Naive thymus-derived CD4-positive, alpha-beta T cell (primary cell): ENCODE data around the gene PEDS1. TPM values are rescaled to one million over a fixed set of nuclear protein-coding genes. Genes with fewer than 3 reads are reported as not detected.
"Not testable (repeated sequence)": the region's sequence is repeated elsewhere in the genome, so short reads cannot be mapped to it uniquely, and the experiment has no call there.

Experiments used
- ATAC-seq: fragments of 150-1000 bp; cut with Tn5 transposase; 2 replicates; pipeline ENCODE4 v1.10.0; 2021; ENCODE audit warnings: mild to moderate bottlenecking, moderate library complexity
- CTCF ChIA-PET: fragments of 350-600 bp; sonication (Branson Sonifier 250); formaldehyde crosslinking; loops from one replicate; lab custom pipeline; 2021; ENCODE audit warnings: antibody characterized with exemption; lab: Charles Lee
- POLR2A ChIA-PET: fragments of 350-600 bp; sonication (Branson Sonifier 250); formaldehyde crosslinking; loops from one replicate; lab custom pipeline; 2021; ENCODE audit warnings: antibody characterized with exemption, inconsistent platforms; lab: Charles Lee
- DNase-seq, 9 donors: peaks; one replicate each; pipeline versions ENCODE4 v3.0.0 to v3.0.0-alpha.2; 2020 to 2022; ENCODE audit warnings: mixed read lengths in 1 of 9
- H3K27ac ChIP-seq: one replicate; pipeline ENCODE4 v1.7.0; 2013; ENCODE audit warnings: mild to moderate bottlenecking, low read depth, low read length, moderate library complexity
- H3K27me3 ChIP-seq, 2 donors: one replicate each; pipeline ENCODE4 v1.7.0; 2013; ENCODE audit warnings: low read length in 2 of 2, mild to moderate bottlenecking in 2 of 2, moderate library complexity in 2 of 2; ENCODE audit not compliant: control insufficient read depth in 2 of 2, insufficient read depth in 2 of 2
- H3K36me3 ChIP-seq, 3 experiments: 1 replicate in 2 of 3; 2 replicates in 1 of 3; pipeline ENCODE4 v1.7.0; 2013; ENCODE audit warnings: low read length in 3 of 3, mild to moderate bottlenecking in 3 of 3, moderate library complexity in 1 of 3; ENCODE audit not compliant: insufficient read depth in 3 of 3, control insufficient read depth in 2 of 3
- H3K4me1 ChIP-seq, 2 donors: one replicate each; pipeline ENCODE4 v1.7.0; 2013; ENCODE audit warnings: low read length in 2 of 2, mild to moderate bottlenecking in 2 of 2, moderate library complexity in 1 of 2; ENCODE audit not compliant: control insufficient read depth in 2 of 2, insufficient read depth in 2 of 2
- H3K4me3 ChIP-seq: 2 replicates; pipeline ENCODE4 v1.7.0; 2013; ENCODE audit warnings: mild to moderate bottlenecking, low read length
- H3K9me3 ChIP-seq, 3 experiments: 1 replicate in 2 of 3; 2 replicates in 1 of 3; pipeline ENCODE4 v1.7.0; 2013; ENCODE audit warnings: low read length in 3 of 3; ENCODE audit not compliant: control insufficient read depth in 2 of 3
- H3K27ac Mint-ChIP-seq, 9 donors: one replicate each; pipeline ENCODE4 v1.8.0; 2020 to 2022; ENCODE audit warnings: mixed read lengths in 9 of 9, mild to moderate bottlenecking in 8 of 9, moderate library complexity in 5 of 9, inconsistent platforms in 2 of 9
- H3K27me3 Mint-ChIP-seq, 5 donors: one replicate each; pipeline ENCODE4 v1.8.0; 2021 to 2022; ENCODE audit warnings: mixed read lengths in 5 of 5, mild to moderate bottlenecking in 1 of 5
- H3K36me3 Mint-ChIP-seq, 5 donors: one replicate each; pipeline ENCODE4 v1.8.0; 2020 to 2022; ENCODE audit warnings: mixed read lengths in 5 of 5, mild to moderate bottlenecking in 3 of 5, inconsistent platforms in 1 of 5
- H3K4me1 Mint-ChIP-seq, 7 donors: one replicate each; pipeline ENCODE4 v1.8.0; 2020 to 2022; ENCODE audit warnings: mixed read lengths in 7 of 7, mild to moderate bottlenecking in 3 of 7, inconsistent platforms in 1 of 7
- H3K4me3 Mint-ChIP-seq, 10 donors: one replicate each; pipeline ENCODE4 v1.8.0; 2020 to 2022; ENCODE audit warnings: mild to moderate bottlenecking in 10 of 10, mixed read lengths in 10 of 10, moderate library complexity in 6 of 10, inconsistent platforms in 2 of 10
- H3K9me3 Mint-ChIP-seq, 11 donors: one replicate each; pipeline ENCODE4 v1.8.0; 2020 to 2022; ENCODE audit warnings: mixed read lengths in 11 of 11, mild to moderate bottlenecking in 4 of 11, inconsistent platforms in 1 of 11, moderate library complexity in 1 of 11
- intact Hi-C, 2 donors: fragments of 100-400 bp; cut with micrococcal nuclease; formaldehyde crosslinking; loops; one replicate each; pipeline ENCODE4 v1.15.1; 2023
- polyA plus RNA-seq, 2 donors: library from polyadenylated mRNA; unstranded; fragments of 300-500 nt; fragmentation: Illumina TruSeq; gene quantifications; one replicate each; pipeline ENCODE4 v1.2.3, GENCODE V29; 2021
- total RNA-seq, 6 experiments: library from RNA in 5 of 6; stranded (reverse) in 5 of 6; gene quantifications; 1 replicate in 5 of 6; 2 replicates in 1 of 6; pipeline ENCODE4 v1.2.3 and lab custom pipeline; 2021 to 2026

PEDS1 gene
- total and polyA plus RNA-seq, 7 experiments from 2014 or later: 16.0 to 29.3 (median 20.8) TPM

- H3K4me1 ChIP-seq: peaks cover 0 to 3% of the 10 kb centered on the region in 2 donors
- H3K4me3 Mint-ChIP-seq: no peak overlapping the region
- H3K36me3 ChIP-seq: peaks cover 3 to 62% (median 5%) of the 10 kb centered on the region in 3 experiments
- peak overlapping the region in 5 of 9 donors; percentile 37 to 59 (median 46) for H3K27ac Mint-ChIP-seq
- ChIA-PET CTCF (interaction anchor here (0.5 to 3.5 kb wide), 6 partner anchors 12 to 213 kb away, joined by 3 to 15 read pairs (median 6); no protein-coding TSS in a partner anchor), POLR2A (no interaction called here)
- no peaks in the 10 kb centered on the region for H3K27me3 ChIP-seq
- H3K9me3 Mint-ChIP-seq: peaks cover 0 to 1% (median 0%) of the 10 kb centered on the region in 11 donors
- H3K36me3 Mint-ChIP-seq: peaks cover 10 to 41% (median 16%) of the 10 kb centered on the region in 5 donors
- no peak overlapping the region for H3K4me3 ChIP-seq
- H3K27ac ChIP-seq: no peak overlapping the region
- no peak for ATAC-seq
- no peaks in the 10 kb centered on the region for H3K9me3 ChIP-seq
- no peak for DNase-seq
- no peaks in the 10 kb centered on the region for H3K27me3 Mint-ChIP-seq
- intact Hi-C loops: no loop called here
- H3K4me1 Mint-ChIP-seq: peaks cover 26 to 47% (median 31%) of the 10 kb centered on the region in 7 donors
Measured at GRCh38 chr20:50140339-50140859, 13.1 kb downstream of the PEDS1 start.

DNA sequence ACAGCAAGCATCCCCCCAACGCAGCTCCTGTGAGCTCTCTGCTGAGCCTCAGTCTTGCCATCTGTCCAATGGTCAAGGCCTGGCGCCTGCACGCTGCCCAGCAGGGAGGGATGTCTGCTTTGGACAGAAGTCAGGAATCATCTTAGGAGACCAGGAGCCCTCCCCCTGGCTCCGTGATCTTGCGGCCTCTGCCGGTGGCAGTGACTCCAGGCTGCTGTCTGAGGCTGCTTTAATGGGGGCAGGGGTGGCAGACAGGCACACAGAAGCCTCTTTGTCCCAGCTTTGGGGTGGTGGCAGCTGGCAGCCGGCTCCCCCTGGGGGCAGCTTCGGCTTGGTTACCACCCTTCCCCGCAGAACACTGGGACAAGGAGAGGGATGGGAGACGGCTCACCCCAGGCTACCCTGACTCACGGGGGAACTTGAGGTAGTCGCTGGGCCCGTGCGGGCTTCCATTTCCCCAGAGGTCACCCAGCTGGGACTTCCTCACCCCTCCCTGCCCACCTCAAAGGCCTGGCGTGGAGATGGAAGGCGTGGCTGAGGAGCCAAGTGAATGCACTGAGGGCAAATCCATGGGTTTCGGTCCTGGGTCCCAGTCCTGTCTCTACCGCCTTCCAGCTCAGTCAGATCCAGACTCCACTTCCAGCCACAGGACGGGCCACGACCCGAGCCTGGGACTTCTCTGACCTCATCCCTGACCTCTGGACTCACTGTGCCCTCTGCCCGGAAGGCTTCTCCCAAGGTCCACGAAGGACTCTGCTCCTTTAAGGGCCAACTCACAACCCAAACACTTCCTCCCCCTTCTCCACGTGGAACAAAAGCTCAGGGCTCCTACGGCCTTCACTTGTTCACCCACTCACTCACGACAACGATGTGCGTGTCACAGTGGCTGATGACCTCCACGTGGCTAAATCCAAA is 14.8 kb downstream of the PEDS1 start:
- intact Hi-C loops: no loop called here
- Histone ChIP-seq H3K36me3 (peaks cover 3 to 67% (median 5%) of the 10 kb centered on the region in 3 experiments), H3K27ac (no peak overlapping the region), H3K4me3 (no peak overlapping the region), H3K27me3 (no peaks in the 10 kb centered on the region), H3K9me3 (no peaks in the 10 kb centered on the region), H3K4me1 (no peaks in the 10 kb centered on the region)
- Mint-ChIP-seq H3K27me3 (no peaks in the 10 kb centered on the region), H3K27ac (peak overlapping the region in 2 of 9 donors; percentile 43 to 62), H3K4me1 (peaks cover 25 to 47% (median 31%) of the 10 kb centered on the region in 7 donors), H3K9me3 (peaks cover 0 to 1% (median 0%) of the 10 kb centered on the region in 11 donors), H3K4me3 (no peak overlapping the region), H3K36me3 (peaks cover 10 to 41% (median 16%) of the 10 kb centered on the region in 5 donors)
- ChIA-PET CTCF (interaction anchor here (0.9 to 1.6 kb wide), 2 partner anchors 20 to 30 kb away, joined by 4 to 5 read pairs; no protein-coding TSS in a partner anchor), POLR2A (interaction anchor here (1.1 kb wide), 1 partner anchor 18 kb away, joined by 3 read pairs; no protein-coding TSS in a partner anchor)
- ATAC-seq (no peak), DNase-seq (no peak)

GRCh38 chr20:50138120-50138478 is 15.4 kb downstream of the PEDS1 start:
- POLR2A ChIA-PET: interaction anchor here (0.7 to 1.1 kb wide), 2 partner anchors 17 to 457 kb away, joined by 3 read pairs; no protein-coding TSS in a partner anchor
- no peak overlapping the region for H3K27ac ChIP-seq
- no peaks in the 10 kb centered on the region for H3K27me3 ChIP-seq
- no peaks in the 10 kb centered on the region for H3K4me1 ChIP-seq
- Mint-ChIP-seq H3K9me3 (peaks cover 0 to 1% (median 0%) of the 10 kb centered on the region in 11 donors), H3K36me3 (peaks cover 8 to 37% (median 13%) of the 10 kb centered on the region in 5 donors), H3K4me1 (peaks cover 21 to 44% (median 28%) of the 10 kb centered on the region in 7 donors), H3K4me3 (no peak overlapping the region), H3K27ac (peak overlapping the region in 2 of 9 donors; percentile 15 to 87), H3K27me3 (no peaks in the 10 kb centered on the region)
- H3K4me3 ChIP-seq: no peak overlapping the region
- peaks cover 3 to 69% (median 5%) of the 10 kb centered on the region in 3 experiments for H3K36me3 ChIP-seq
- DNase-seq (no peak), ATAC-seq (no peak)
- intact Hi-C loops: no loop called here
- CTCF ChIA-PET: interaction anchor here (0.9 to 1.6 kb wide), 2 partner anchors 19 to 31 kb away, joined by 4 to 5 read pairs; no protein-coding TSS in a partner anchor
- H3K9me3 ChIP-seq: no peaks in the 10 kb centered on the region

DNA sequence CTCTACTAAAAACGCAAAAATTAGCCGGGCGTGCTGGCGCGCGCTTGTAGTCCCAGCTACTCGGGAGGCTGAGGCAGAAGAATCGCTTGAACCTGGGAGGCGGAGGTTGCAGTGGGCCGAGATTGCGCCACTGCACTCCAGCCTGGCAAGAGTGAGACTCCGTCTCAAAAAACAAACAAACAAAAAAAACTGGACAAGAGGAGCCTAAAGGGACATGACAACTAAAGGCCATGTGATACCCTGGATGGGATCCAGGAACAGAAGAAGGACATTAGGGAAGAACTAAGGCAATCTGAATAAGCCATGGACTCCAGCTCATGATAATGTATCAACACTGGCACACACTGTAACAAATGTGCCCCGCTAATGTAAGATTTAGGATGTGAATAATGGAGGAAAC is 15.8 kb downstream of the PEDS1 start:
- H3K4me3 ChIP-seq, H3K27me3 Mint-ChIP-seq, H3K27me3 ChIP-seq, H3K4me1 ChIP-seq, H3K27ac ChIP-seq, H3K9me3 Mint-ChIP-seq, intact Hi-C loops, H3K9me3 ChIP-seq, H3K4me3 Mint-ChIP-seq, DNase-seq, ATAC-seq: not testable (repeated sequence)
- H3K36me3 ChIP-seq: peaks cover 0 to 69% (median 5%) of the 10 kb centered on the region in 3 experiments
- CTCF ChIA-PET: interaction anchor here (1.6 kb wide), 1 partner anchor 31 kb away, joined by 4 read pairs; no protein-coding TSS in a partner anchor
- Mint-ChIP-seq H3K4me1 (peaks cover 17 to 40% (median 25%) of the 10 kb centered on the region in 7 donors), H3K36me3 (peaks cover 4 to 33% (median 9%) of the 10 kb centered on the region in 5 donors), H3K27ac (peak overlapping the region in 3 of 9 donors; percentile 15 to 87 (median 45))
- POLR2A ChIA-PET: interaction anchor here (0.7 to 1.1 kb wide), 2 partner anchors 17 to 458 kb away, joined by 3 read pairs; no protein-coding TSS in a partner anchor

GRCh38 chr20:50136822-50137599 is 16.5 kb downstream of the PEDS1 start:
- H3K4me3 Mint-ChIP-seq: no peak overlapping the region
- DNase-seq (no peak), ATAC-seq (no peak)
- H3K27me3 Mint-ChIP-seq: no peaks in the 10 kb centered on the region
- H3K27ac ChIP-seq: no peak overlapping the region
- no peaks in the 10 kb centered on the region for H3K9me3 ChIP-seq
- no peaks in the 10 kb centered on the region for H3K4me1 ChIP-seq
- peaks cover 0 to 1% (median 0%) of the 10 kb centered on the region in 11 donors for H3K9me3 Mint-ChIP-seq
- H3K27me3 ChIP-seq: no peaks in the 10 kb centered on the region
- H3K4me1 Mint-ChIP-seq: peaks cover 18 to 40% (median 23%) of the 10 kb centered on the region in 7 donors
- intact Hi-C loops: no loop called here
- peaks cover 0 to 67% (median 3%) of the 10 kb centered on the region in 3 experiments for H3K36me3 ChIP-seq
- CTCF ChIA-PET: interaction anchor here (1.6 kb wide), 1 partner anchor 32 kb away, joined by 4 read pairs; no protein-coding TSS in a partner anchor
- peaks cover 5 to 33% (median 8%) of the 10 kb centered on the region in 5 donors for H3K36me3 Mint-ChIP-seq
- no peak overlapping the region for H3K4me3 ChIP-seq
- POLR2A ChIA-PET: interaction anchor here (0.6 to 0.7 kb wide), 2 partner anchors 9 to 458 kb away, joined by 3 to 4 read pairs; no protein-coding TSS in a partner anchor
- peak overlapping the region in 4 of 9 donors; percentile 45 to 87 (median 68) for H3K27ac Mint-ChIP-seq
